NCI-H2107 (cell line): ENCODE data around the gene CBFA2T3.
A peak's percentile ranks its signal among the peaks of the same experiment; 100 is the strongest.

ENCODE experiments used
- DNase-seq: peaks from one replicate; lab custom pipeline; 2025; lab: John Stamatoyannopoulos, UW

The CBFA2T3 gene

DNA sequence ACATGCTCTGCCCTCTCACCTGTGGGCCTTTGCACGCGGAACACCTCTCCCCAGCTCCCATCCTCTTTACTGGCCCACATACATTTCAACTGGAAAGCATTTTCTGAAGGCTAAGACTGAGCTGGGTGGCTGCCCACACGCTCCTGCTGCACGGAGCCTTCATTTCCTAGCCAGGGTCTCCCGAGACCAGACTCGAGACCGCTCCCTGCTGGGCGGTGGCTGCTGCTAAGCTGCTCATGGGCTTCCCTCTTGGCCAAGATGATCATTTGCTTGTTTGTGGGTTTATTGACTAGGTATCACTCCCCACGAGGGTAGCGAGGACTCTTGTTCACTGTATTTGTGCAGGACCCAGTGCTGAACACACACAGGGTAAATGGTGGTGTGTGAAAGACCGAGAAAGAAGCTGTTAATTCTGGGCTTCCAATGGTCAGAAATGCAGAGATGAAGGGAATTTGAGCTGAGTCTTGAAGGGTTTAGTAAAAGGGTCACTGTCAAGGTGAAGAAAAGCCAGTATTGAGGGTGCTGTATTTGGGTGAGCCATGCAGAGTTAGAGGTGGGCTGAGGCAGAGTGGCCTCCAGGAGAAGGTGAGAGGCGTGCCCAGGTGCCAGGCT lies 119.2 kb downstream of the CBFA2T3 start:
- DNase-seq, result peak; percentile 24

- peak; percentile 96 for DNase-seq
Measured at GRCh38 chr16:88856828-88857727, 119.9 kb downstream of the CBFA2T3 start, which contains the start of the genes GALNS and TRAPPC2L. Gene GALNS (minus strand): TSS chr16:88856947. CDS start chr16:88856877, 70 bp downstream. Gene TRAPPC2L (plus strand): TSS chr16:88857127. CDS start chr16:88857151, 24 bp downstream.

GRCh38 chr16:88856122-88856827 lies 120.7 kb downstream of the CBFA2T3 start:
- DNase-seq, result no peak

DNA sequence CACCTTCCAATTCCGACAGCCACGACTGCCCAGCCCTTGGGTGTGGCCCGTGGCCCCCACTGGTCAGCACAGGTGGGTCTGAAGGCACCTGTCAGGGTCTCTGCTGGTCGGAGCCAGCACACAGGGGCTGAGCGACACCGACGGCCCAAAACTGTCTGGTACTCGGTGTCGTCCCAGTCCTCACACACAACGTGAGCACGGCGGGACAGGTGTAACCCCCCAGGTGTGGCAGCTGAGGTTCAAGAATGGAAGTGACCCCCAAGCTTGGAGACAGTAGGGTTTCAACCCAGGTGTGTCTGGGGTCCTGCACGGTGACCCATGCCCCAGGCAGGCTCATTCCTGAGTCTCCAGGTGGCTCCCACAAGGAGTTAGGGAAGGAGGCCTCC lies 121.3 kb downstream of the CBFA2T3 start:
- DNase-seq, result no peak

- no peak for DNase-seq
Measured at GRCh38 chr16:88855176-88855575, 121.8 kb downstream of the CBFA2T3 start.

DNA sequence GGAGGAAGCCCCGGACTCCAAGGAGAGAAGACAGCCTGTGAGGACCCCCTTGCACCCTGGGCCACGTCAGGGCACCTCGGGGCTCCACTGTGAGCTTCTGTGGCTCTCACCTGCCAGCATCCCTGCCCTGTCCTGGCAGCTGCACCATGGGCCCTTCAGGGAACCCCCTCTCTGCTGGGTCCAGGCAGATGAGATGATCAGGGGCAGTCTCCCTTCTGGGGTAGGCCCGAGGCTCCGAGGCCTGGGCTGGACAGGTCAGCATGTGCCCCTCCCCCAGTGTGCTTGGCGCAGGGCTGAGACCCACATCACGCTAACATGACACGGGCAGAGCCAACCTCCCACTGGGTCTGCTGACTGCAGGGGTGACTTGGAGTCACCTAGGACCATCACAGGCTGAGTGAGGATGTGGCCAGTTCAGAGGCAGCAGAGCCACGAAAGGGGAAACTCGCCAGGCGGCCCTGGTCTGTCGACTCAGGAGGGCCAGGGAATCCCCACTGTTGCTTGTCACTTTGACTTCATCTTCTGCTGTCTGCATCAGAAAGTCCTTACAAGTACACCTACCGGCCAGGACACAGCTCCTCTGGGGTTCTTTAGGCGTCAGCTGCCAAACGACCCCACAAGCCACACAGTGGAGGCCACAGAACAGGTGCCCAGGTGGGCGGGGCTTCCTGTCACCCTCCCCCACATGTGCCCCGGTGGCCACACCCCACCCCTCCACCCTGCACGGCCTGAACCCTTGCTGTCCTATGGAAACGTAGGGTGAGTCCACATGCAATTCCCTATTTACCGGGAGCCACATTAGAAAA lies 122.5 kb downstream of the CBFA2T3 start:
- DNase-seq, result no peak

GRCh38 chr16:88853325-88853941 lies 123.6 kb downstream of the CBFA2T3 start:
- DNase-seq, result no peak

- no peak for DNase-seq
Measured at GRCh38 chr16:88851616-88852015, 125.4 kb downstream of the CBFA2T3 start.

DNA sequence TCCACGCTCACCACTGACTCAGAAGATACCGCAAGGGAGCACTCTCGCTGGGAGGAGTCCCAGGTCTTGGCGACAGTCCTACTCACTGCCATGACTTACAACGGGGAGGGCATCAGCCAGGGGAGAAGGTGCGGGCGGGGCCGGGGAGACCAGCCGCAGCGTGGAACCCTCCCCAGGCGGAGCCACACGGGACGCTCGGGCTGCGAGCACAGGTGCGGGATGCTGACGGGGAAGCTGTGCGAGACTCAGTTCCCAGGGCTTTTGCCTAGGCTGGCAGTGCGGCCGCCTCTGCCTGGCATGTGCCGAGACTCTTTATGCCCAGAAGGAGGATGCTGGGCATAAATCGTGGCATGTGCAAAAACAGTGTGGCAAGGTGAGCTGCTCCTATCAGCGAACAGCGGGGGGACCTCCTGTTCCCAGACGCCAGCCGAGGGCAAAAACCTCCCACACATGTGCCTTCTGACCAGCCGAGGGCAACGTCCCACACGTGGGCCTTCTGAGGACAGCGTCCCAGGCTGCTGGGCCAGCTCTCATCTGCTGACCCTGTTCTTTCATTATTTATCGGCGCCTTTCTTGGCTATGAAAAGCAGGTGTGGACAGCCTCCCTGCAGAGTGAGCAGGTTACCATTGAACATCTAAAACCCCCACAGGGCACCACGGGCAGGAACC lies 126.3 kb downstream of the CBFA2T3 start:
- no peak for DNase-seq

DNA sequence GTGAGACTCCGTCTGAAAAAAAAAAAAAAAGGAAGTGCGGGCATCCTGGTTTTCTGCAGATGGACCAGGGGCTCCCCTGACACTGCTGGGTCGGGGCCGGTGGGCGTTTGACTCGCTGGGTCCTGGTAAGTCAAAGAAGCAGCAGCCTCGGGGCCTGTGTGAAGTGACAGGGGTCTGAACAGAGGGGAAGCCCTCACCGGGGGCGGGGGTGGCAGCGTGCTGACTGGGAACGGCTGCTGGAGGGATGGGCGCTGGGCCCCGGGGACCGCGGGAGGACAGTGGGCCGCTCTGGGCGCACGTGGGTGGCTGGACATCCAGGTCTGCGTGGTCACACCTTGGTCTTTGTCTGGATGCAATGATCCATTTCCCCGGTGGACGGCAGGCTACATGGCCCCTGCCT lies 128.4 kb downstream of the CBFA2T3 start:
- no peak for DNase-seq

- no peak for DNase-seq
Measured at GRCh38 chr16:88847654-88848053, 129.4 kb downstream of the CBFA2T3 start.

- DNase-seq, result no peak
Measured at GRCh38 chr16:88846088-88846487, 130.9 kb downstream of the CBFA2T3 start.

DNA sequence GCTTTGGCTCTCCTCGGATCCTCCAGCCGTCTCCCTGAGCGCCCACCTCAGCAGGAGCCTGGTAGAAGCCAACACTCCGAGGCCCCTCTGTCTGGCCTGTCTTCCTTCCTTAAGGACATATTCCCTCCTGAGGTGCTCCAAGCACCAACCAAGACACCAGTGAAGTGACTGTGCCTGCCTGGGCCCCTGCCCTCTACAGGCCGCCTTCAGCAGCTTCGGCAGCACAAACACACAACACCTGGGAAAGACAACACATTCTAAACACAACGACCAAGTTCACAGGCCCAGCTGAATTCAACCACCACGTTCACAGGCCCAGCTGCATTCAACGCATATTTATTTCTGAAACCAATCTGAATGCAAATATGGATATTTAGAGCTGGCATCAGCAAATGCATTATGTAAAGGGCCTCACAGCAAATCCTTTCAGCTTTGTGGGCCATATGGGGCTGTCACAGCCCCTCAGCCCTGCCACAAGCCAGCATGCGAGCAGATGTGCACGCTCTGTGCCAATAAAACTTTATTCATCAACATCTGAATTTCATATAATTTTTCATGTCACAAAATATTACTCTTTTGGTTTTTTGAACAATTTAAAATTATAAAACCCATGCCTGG lies 132.5 kb downstream of the CBFA2T3 start:
- DNase-seq, result no peak

- DNase-seq, result no peak
Measured at GRCh38 chr16:88843256-88843655, 133.8 kb downstream of the CBFA2T3 start.

- no peak for DNase-seq
Measured at GRCh38 chr16:88842806-88843205, 134.2 kb downstream of the CBFA2T3 start.

DNA sequence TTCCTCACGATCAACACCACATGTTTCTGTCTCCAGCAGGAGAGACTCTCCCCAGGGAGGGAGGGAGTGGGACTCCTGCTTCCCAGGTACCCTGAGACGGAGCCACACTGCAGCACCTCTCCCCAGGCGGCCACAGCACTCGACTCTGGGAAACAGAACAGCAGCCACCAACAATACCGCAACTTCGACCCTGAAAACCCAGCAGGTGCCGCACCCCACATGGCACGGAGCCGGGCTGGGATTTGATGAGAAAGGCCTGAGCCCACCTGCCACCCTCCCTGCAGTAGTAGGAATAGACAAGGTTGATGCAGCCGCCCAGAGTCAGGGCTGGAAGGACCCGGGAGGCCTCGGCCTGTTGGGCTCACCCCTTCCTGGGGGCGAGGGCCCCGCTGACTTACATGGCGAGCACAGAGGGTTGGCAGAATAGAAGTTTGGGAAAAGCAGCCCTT lies 134.7 kb downstream of the CBFA2T3 start:
- no peak for DNase-seq

- DNase-seq, result no peak
Measured at GRCh38 chr16:88841521-88842307, 135.3 kb downstream of the CBFA2T3 start.

GRCh38 chr16:88840600-88841215 lies 136.3 kb downstream of the CBFA2T3 start:
- no peak for DNase-seq
